Smooth muscle cell (in vitro differentiated cells): Measurements from ENCODE around the gene DISC1. TPM values are rescaled to one million over a fixed set of nuclear protein-coding genes. Genes with fewer than 3 reads are reported as not detected.

Source experiments
- DNase-seq: peaks from one replicate; lab custom pipeline; 2025; ENCODE audit not compliant: unreplicated experiment; lab: John Stamatoyannopoulos, UW
- H2AFZ ChIP-seq: fragments of 200-600 bp; sonication (generic); 2 replicates; pipeline ENCODE4 v1.6.0; 2016; ENCODE audit warnings: antibody characterized with exemption, low read depth, mild to moderate bottlenecking
- H3F3A ChIP-seq: fragments of 200-600 bp; sonication (generic); 2 replicates; pipeline ENCODE4 v1.6.0; 2017; ENCODE audit warnings: antibody characterized with exemption, low read depth
- H3K27ac ChIP-seq: fragments of 200-600 bp; sonication (generic); 2 replicates; pipeline ENCODE4 v1.5.1; 2016; ENCODE audit warnings: low read depth, mild to moderate bottlenecking
- H3K27me3 ChIP-seq: fragments of 200-600 bp; sonication (generic); 2 replicates; pipeline ENCODE4 v1.6.1; 2016; ENCODE audit warnings: low read depth, mild to moderate bottlenecking
- H3K36me3 ChIP-seq: fragments of 200-600 bp; sonication (generic); 2 replicates; pipeline ENCODE4 v1.5.1; 2016; ENCODE audit warnings: low read depth
- H3K4me1 ChIP-seq: fragments of 200-600 bp; sonication (generic); 2 replicates; pipeline ENCODE4 v1.5.1; 2016; ENCODE audit warnings: low read depth
- H3K4me2 ChIP-seq: fragments of 200-600 bp; sonication (generic); 2 replicates; pipeline ENCODE4 v1.6.0; 2016; ENCODE audit warnings: mild to moderate bottlenecking
- H3K4me3 ChIP-seq: fragments of 200-600 bp; sonication (generic); 2 replicates; pipeline ENCODE4 v1.5.1; 2016; ENCODE audit warnings: mild to moderate bottlenecking
- H3K79me2 ChIP-seq: fragments of 200-600 bp; sonication (generic); 2 replicates; pipeline ENCODE4 v1.6.0; 2016; ENCODE audit warnings: low read depth, mild to moderate bottlenecking
- H3K9ac ChIP-seq: fragments of 200-600 bp; sonication (generic); 2 replicates; pipeline ENCODE4 v1.6.0; 2016; ENCODE audit warnings: low read depth
- H3K9me3 ChIP-seq: fragments of 200-600 bp; sonication (generic); replicated peaks from 2 replicates; pipeline ENCODE4 v1.5.1; 2016; ENCODE audit warnings: low read depth
- H4K20me1 ChIP-seq: fragments of 200-600 bp; sonication (generic); 2 replicates; pipeline ENCODE4 v1.6.0; 2016; ENCODE audit warnings: low read depth
- WGBS: methylation state at CpG from one replicate; pipeline ENCODE4 v1.1.7; 2016; ENCODE audit warnings: low lambda C conversion rate; 5-methylcytosine and 5-hydroxymethylcytosine counted together
- polyA plus RNA-seq: library from polyadenylated mRNA; unstranded; fragments of >200 nt; fragmentation: Nextera tagmentation; extraction: Ambion mirVana; gene quantifications from 2 replicates; pipeline ENCODE4 v1.2.1, GENCODE V29; 2016
- total RNA-seq: library from RNA; depleted of rRNA; stranded (reverse); fragments of >200 nt; gene quantifications from 2 replicates; pipeline ENCODE4 v1.2.3, GENCODE V29; 2014
- TF ChIP-seq, protein P1 (sequence below): fragments of 200-600 bp; sonication (generic); IDR thresholded peaks from 2 replicates; pipeline ENCODE4 v1.5.1; 2017; ENCODE audit warnings: borderline replicate concordance, mild to moderate bottlenecking, antibody characterized with exemption; ENCODE audit not compliant: insufficient read depth, poor library complexity, severe bottlenecking

DISC1 gene
- total and polyA plus RNA-seq, 2 experiments from 2014 or later: 0.89 to 4.3 TPM

DNA sequence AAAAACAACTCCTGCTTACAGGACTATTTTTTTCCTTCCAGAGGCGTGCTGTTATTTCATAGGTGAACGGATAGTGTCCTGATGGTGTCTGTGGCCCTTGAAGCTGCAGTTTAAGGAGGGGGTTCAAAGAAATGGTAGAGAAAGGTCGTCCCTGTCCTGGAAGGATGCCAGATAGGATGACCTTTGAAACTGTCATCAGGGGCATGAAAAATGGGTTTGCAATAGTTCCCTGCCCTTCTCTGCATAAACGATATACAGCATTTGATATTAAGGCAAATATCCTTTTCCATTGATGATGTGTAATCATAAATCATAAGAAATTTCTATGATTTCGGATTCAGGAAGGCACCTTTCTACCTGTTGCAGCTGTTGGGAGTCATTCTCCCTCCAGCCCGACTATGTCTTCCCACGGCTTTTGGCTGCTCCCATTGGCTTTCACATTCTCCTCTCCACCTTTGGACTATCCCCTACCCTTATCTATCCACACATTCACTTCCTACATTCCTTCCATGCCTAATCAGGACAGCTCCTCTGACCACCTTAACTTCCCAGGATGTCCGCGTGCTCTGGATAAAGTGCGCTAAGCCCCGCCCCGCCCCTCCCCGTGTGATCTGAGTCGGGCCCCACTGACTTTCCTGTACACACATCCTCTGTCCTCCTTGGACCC, 209.8 kb downstream of the DISC1 start:
- no peaks in the 10 kb centered on the region for H3K27me3 ChIP-seq
- no peak overlapping the region for H2AFZ ChIP-seq
- H3K9me3 ChIP-seq: no peaks in the 10 kb centered on the region
- H4K20me1 ChIP-seq: no peaks in the 10 kb centered on the region
- no peaks in the 10 kb centered on the region for H3K79me2 ChIP-seq
- no peak for DNase-seq
- H3K4me1 ChIP-seq: no peaks in the 10 kb centered on the region
- no peaks in the 10 kb centered on the region for H3K36me3 ChIP-seq
- TF ChIP-seq, protein P1, sequence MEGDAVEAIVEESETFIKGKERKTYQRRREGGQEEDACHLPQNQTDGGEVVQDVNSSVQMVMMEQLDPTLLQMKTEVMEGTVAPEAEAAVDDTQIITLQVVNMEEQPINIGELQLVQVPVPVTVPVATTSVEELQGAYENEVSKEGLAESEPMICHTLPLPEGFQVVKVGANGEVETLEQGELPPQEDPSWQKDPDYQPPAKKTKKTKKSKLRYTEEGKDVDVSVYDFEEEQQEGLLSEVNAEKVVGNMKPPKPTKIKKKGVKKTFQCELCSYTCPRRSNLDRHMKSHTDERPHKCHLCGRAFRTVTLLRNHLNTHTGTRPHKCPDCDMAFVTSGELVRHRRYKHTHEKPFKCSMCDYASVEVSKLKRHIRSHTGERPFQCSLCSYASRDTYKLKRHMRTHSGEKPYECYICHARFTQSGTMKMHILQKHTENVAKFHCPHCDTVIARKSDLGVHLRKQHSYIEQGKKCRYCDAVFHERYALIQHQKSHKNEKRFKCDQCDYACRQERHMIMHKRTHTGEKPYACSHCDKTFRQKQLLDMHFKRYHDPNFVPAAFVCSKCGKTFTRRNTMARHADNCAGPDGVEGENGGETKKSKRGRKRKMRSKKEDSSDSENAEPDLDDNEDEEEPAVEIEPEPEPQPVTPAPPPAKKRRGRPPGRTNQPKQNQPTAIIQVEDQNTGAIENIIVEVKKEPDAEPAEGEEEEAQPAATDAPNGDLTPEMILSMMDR: no peak
- no peak overlapping the region for H3K9ac ChIP-seq
- no peak overlapping the region for H3K4me3 ChIP-seq
- no peaks in the 10 kb centered on the region for H3F3A ChIP-seq
- whole genome bisulfite sequencing: 92% methylated on average over 14 of the region's 14 CpGs
- H3K27ac ChIP-seq: no peak overlapping the region
- H3K4me2 ChIP-seq: no peak overlapping the region

DNA sequence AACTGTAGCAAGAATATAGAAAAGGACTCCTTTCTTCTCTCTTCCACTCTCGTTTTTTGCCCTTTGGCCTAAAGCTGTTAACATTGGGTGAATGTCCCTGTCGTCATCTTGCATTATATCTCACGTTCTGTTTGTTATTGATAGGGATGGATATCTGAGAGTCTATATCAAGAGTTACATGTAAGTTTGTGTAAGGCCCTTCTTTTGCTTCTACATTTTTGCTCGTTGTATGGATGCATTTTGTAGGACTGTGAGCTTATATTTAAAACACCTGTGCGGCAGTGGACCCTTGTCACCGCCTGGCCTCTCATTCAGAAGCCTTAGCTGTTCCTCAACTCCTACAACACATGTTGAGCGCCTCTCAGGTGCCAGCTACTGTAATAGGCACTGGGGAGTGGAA, 211.9 kb downstream of the DISC1 start:
- no peaks in the 10 kb centered on the region for H3K79me2 ChIP-seq

DNA sequence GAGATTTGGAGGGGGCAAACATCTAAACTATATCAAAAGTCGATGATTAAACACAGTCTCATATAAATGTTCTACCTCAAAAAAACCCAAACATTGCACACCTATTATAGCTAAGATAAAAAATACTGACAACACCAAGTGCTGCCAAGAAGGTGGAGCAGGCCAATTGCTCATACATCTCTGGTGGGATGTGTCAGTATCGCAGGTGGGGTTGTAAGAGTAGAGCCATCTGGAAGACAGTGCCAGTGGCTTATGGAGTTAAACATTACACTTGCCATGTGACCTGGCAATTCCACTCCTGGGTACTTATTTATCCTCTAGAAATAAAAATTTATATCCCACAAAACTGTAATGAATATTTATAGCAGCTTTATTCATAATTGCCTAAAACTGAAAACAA, 213.4 kb downstream of the DISC1 start:
- H3K4me3 ChIP-seq: no peak overlapping the region
- H4K20me1 ChIP-seq: no peaks in the 10 kb centered on the region
- H3K4me2 ChIP-seq: no peak overlapping the region
- no peak overlapping the region for H3K9ac ChIP-seq
- TF ChIP-seq, protein P1: no peak
- no peaks in the 10 kb centered on the region for H3K36me3 ChIP-seq
- H2AFZ ChIP-seq: no peak overlapping the region
- no peak overlapping the region for H3K27ac ChIP-seq
- no peaks in the 10 kb centered on the region for H3K27me3 ChIP-seq
- no peaks in the 10 kb centered on the region for H3K9me3 ChIP-seq
- no peaks in the 10 kb centered on the region for H3K79me2 ChIP-seq
- no peaks in the 10 kb centered on the region for H3F3A ChIP-seq
- no peak for DNase-seq
- 98% methylated on average over 2 of the region's 2 CpGs for WGBS
- H3K4me1 ChIP-seq: no peaks in the 10 kb centered on the region

More for the DNA sequence above, 211.9 kb downstream of the DISC1 start:
- Histone ChIP-seq H3K27ac (no peak overlapping the region), H3K9ac (no peak overlapping the region), H3K4me1 (no peaks in the 10 kb centered on the region), H3K27me3 (no peaks in the 10 kb centered on the region), H3K9me3 (no peaks in the 10 kb centered on the region), H3K36me3 (no peaks in the 10 kb centered on the region), H3K4me3 (no peak overlapping the region), H4K20me1 (no peaks in the 10 kb centered on the region), H3F3A (no peaks in the 10 kb centered on the region), H2AFZ (no peak overlapping the region), H3K4me2 (no peak overlapping the region)
- DNase-seq: no peak
- TF ChIP-seq, protein P1: no peak
- 87% methylated on average over 7 of the region's 7 CpGs for WGBS

DNA sequence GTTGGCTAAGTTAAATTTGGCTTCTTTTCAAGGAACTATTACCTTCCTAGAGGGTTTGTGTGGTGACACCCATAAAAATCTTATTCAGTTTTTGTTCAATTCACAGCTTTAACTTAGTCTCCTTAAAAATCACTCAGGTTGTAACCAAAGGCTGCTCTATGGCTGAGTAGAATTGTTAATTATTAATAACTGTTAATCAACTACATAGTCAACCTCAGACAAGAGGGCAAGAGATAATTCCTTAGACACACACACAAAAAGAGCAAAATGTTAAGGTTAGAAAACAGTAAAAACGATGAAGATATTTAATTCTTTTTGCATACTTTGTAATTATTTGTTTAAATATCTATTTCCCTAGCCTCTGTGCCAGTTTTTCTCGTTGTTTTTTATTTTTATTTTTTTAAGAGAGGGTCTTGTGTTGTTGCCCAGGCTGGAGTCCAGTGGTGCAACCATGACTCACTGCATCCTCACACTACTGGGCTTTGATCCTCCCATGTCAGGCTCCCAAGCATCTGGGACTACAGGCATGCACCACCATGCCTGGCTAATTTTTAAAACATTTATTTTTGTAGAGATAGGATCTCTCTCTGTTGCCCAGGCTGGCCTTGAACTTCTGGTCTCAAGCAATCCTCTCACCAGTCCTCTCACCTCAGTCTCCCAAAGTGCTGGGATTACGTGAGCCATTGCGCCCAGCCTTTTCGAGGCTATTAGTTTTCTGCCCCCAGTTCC, 215.2 kb downstream of the DISC1 start:
- Histone ChIP-seq H3K36me3 (no peaks in the 10 kb centered on the region), H3F3A (no peaks in the 10 kb centered on the region), H3K9me3 (no peaks in the 10 kb centered on the region), H4K20me1 (no peaks in the 10 kb centered on the region), H3K4me3 (no peak overlapping the region), H3K79me2 (no peaks in the 10 kb centered on the region), H3K27me3 (no peaks in the 10 kb centered on the region), H3K4me1 (no peaks in the 10 kb centered on the region), H2AFZ (no peak overlapping the region), H3K27ac (no peak overlapping the region), H3K9ac (no peak overlapping the region), H3K4me2 (no peak overlapping the region)
- TF ChIP-seq, protein P1: no peak
- DNase-seq: no peak
- 87% methylated on average over 5 of the region's 5 CpGs for WGBS
